Measurements from ENCODE around the gene METTL15. TPM values are rescaled to one million over a fixed set of nuclear protein-coding genes. Genes with fewer than 3 reads are reported as not detected.
"Not testable (repeated sequence)": the region's sequence is repeated elsewhere in the genome, so short reads cannot be mapped to it uniquely, and the experiment has no call there.

Gene METTL15
- total RNA-seq, 1 experiment from 2014 or later: 31.3 TPM

DNA sequence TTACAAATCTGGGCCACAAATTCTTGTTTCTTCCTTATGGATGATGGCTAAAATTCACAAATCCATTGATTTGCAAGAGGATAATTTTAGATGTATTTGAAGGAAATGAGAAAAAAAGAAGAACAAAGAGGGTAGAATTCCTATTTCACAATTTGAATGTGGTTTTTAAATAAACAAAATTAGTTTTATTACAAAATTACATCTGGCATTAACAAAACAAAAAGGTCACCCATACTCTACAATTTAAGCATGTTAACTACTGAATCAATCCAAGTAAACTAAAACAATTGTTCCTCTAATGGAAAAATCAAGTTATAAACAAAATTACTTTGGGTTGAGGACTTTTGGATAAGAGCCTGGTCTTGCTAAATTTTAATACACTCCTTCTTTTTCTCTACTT lies 242.0 kb downstream of the METTL15 start:
- Histone ChIP-seq H3K4me3 (ENCODE audit: low read depth, low read length, poor library complexity, severe bottlenecking) (no peak overlapping the region), H3K9me3 (ENCODE audit: low read depth, low read length, poor library complexity, severe bottlenecking) (no peaks in the 10 kb centered on the region), H3K4me1 (ENCODE audit: insufficient read depth, low read length, poor library complexity, severe bottlenecking) (no peaks in the 10 kb centered on the region), H3K36me3 (ENCODE audit: insufficient read depth, low read length, poor library complexity, severe bottlenecking) (no peaks in the 10 kb centered on the region), H3K27me3 (replicated peaks; ENCODE audit: insufficient read depth, low read depth, low read length, poor library complexity) (no peaks in the 10 kb centered on the region), H3K27ac (ENCODE audit: low read depth, low read length, poor library complexity, severe bottlenecking) (no peak overlapping the region)
- intact Hi-C loops (cut with micrococcal nuclease; ENCODE audit: unreplicated experiment): no loop called here
- TF ChIP-seq, protein P1, sequence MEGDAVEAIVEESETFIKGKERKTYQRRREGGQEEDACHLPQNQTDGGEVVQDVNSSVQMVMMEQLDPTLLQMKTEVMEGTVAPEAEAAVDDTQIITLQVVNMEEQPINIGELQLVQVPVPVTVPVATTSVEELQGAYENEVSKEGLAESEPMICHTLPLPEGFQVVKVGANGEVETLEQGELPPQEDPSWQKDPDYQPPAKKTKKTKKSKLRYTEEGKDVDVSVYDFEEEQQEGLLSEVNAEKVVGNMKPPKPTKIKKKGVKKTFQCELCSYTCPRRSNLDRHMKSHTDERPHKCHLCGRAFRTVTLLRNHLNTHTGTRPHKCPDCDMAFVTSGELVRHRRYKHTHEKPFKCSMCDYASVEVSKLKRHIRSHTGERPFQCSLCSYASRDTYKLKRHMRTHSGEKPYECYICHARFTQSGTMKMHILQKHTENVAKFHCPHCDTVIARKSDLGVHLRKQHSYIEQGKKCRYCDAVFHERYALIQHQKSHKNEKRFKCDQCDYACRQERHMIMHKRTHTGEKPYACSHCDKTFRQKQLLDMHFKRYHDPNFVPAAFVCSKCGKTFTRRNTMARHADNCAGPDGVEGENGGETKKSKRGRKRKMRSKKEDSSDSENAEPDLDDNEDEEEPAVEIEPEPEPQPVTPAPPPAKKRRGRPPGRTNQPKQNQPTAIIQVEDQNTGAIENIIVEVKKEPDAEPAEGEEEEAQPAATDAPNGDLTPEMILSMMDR (conservative IDR thresholded peaks at IDR 0.05; ENCODE audit: low read depth, low read length): no peak
- no peak for TF ChIP-seq EZH2 (IDR thresholded peaks at IDR 0.05; ENCODE audit: borderline replicate concordance, low read depth, low read length, poor library complexity, severe bottlenecking)
- BruUV-seq (replicated peaks): no TSS peak
- ChIA-PET POLR2A (ENCODE audit: low non-redundant PET) (no interaction called here), CTCF (no interaction called here)
- no peak for DNase-seq (ENCODE audit: low spot score)

DNA sequence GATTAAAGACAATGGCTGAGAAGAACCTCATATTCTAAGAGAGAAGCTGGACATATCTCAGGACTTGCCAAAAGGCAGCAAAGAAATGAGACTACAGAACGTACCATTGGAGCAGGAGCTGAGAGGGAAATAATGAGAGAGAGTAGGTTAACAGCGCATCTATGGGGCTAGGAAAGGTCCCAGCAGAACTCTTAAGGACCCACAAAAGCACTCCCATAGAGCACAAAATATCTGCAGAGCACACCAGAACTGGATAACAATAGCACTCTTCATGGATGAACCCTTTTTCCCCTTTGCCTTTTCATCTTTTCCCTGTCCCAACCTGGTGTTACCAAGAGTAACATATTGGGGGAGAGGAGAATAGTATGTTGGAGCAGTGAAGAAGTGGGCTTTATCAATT lies 245.8 kb downstream of the METTL15 start:
- BruUV-seq (replicated peaks): no TSS peak

DNA sequence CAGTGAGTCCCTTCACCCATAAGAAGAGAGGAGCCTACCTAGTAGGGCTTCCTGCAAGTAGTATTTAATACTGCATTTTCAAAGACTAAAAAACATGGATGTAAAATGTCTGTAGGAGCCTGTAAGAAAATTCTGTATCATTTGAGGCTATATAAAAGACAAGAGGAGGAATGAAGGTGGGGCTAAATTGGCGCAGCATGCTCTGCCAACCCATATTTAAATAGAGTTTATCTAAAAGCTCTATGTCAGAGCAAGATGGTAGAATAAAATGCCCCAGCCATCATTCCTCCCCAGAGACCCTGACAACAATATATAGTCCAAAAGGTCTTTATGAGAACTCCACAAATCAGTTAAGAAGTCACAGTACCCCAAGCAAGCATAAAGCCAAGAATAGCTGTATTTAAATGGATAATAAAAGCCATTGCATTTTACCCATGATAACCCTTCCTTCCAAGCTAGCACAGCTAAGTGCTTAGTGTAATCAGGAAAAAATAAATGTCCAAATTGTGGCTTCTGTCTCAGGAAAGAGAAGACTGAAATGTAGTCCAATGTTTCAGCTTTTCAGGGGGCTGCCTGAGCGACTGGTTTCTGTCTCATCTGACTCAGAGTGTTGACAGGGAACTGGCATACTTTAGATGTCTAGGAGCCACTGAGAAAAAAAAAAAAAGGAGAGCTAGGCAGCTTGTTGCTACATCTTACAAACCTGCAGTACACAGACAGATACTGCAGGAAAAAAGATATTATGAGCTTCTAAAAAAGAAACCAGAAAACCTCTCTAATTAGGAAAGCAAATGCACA lies 258.6 kb downstream of the METTL15 start:
- CTCF ChIA-PET: interaction anchor here (0.6 kb wide), 1 partner anchor 527 kb away, joined by 4 read pairs; no protein-coding TSS in a partner anchor

More for the DNA sequence above, 245.8 kb downstream of the METTL15 start:
- intact Hi-C loops (cut with micrococcal nuclease; ENCODE audit: unreplicated experiment): no loop called here
- H3K36me3 ChIP-seq (ENCODE audit: insufficient read depth, low read length, poor library complexity, severe bottlenecking): no peaks in the 10 kb centered on the region
- TF ChIP-seq, protein P1 (conservative IDR thresholded peaks at IDR 0.05; ENCODE audit: low read depth, low read length): no peak
- no peak for TF ChIP-seq EZH2 (IDR thresholded peaks at IDR 0.05; ENCODE audit: borderline replicate concordance, low read depth, low read length, poor library complexity, severe bottlenecking)
- CTCF ChIA-PET: no interaction called here
- H3K4me3 ChIP-seq (ENCODE audit: low read depth, low read length, poor library complexity, severe bottlenecking): no peak overlapping the region
- no peaks in the 10 kb centered on the region for H3K9me3 ChIP-seq (ENCODE audit: low read depth, low read length, poor library complexity, severe bottlenecking)
- H3K27me3 ChIP-seq (replicated peaks; ENCODE audit: insufficient read depth, low read depth, low read length, poor library complexity): no peaks in the 10 kb centered on the region
- H3K27ac ChIP-seq (ENCODE audit: low read depth, low read length, poor library complexity, severe bottlenecking): no peak overlapping the region
- H3K4me1 ChIP-seq (ENCODE audit: insufficient read depth, low read length, poor library complexity, severe bottlenecking): no peaks in the 10 kb centered on the region
- no peak for DNase-seq (ENCODE audit: low spot score)
- POLR2A ChIA-PET (ENCODE audit: low non-redundant PET): interaction anchor here (0.6 kb wide), 1 partner anchor 49 kb away, joined by 13 read pairs; no protein-coding TSS in a partner anchor

DNA sequence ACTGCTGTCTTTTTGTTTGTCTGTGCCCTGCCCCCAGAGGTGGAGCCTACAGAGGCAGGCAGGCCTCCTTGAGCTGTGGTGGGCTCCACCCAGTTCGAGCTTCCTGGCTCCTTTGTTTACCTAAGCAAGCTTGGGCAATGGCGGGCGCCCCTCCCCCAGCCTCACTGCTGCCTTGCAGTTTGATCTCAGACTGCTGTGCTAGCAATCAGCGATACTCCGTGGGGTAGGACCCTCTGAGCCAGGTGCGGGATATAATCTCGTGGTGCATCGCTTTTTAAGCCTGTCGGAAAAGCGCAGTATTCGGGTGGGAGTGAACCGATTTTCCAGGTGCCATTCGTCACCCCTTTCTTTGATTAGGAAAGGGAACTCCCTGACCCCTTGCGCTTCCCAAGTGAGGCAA lies 269.9 kb downstream of the METTL15 start:
- DNase-seq (ENCODE audit: low spot score); POLR2A ChIA-PET (ENCODE audit: low non-redundant PET); intact Hi-C loops (cut with micrococcal nuclease; ENCODE audit: unreplicated experiment); BruUV-seq (replicated peaks); H3K27me3 ChIP-seq (replicated peaks; ENCODE audit: insufficient read depth, low read depth, low read length, poor library complexity); H3K4me3 ChIP-seq (ENCODE audit: low read depth, low read length, poor library complexity, severe bottlenecking); H3K27ac ChIP-seq (ENCODE audit: low read depth, low read length, poor library complexity, severe bottlenecking); CTCF ChIA-PET; H3K36me3 ChIP-seq (ENCODE audit: insufficient read depth, low read length, poor library complexity, severe bottlenecking); H3K9me3 ChIP-seq (ENCODE audit: low read depth, low read length, poor library complexity, severe bottlenecking); H3K4me1 ChIP-seq (ENCODE audit: insufficient read depth, low read length, poor library complexity, severe bottlenecking): not testable (repeated sequence)

More for the DNA sequence above, 258.6 kb downstream of the METTL15 start:
- Histone ChIP-seq H3K4me3 (ENCODE audit: low read depth, low read length, poor library complexity, severe bottlenecking) (no peak overlapping the region), H3K9me3 (ENCODE audit: low read depth, low read length, poor library complexity, severe bottlenecking) (peaks cover 6% of the 10 kb centered on the region), H3K4me1 (ENCODE audit: insufficient read depth, low read length, poor library complexity, severe bottlenecking) (no peaks in the 10 kb centered on the region), H3K27me3 (replicated peaks; ENCODE audit: insufficient read depth, low read depth, low read length, poor library complexity) (no peaks in the 10 kb centered on the region), H3K36me3 (ENCODE audit: insufficient read depth, low read length, poor library complexity, severe bottlenecking) (no peaks in the 10 kb centered on the region), H3K27ac (ENCODE audit: low read depth, low read length, poor library complexity, severe bottlenecking) (no peak overlapping the region)
- DNase-seq (ENCODE audit: low spot score): no peak
- intact Hi-C loops (cut with micrococcal nuclease; ENCODE audit: unreplicated experiment): no loop called here
- POLR2A ChIA-PET (ENCODE audit: low non-redundant PET): no interaction called here
- TF ChIP-seq EZH2 (IDR thresholded peaks at IDR 0.05; ENCODE audit: borderline replicate concordance, low read depth, low read length, poor library complexity, severe bottlenecking): no peak
- no TSS peak for BruUV-seq (replicated peaks)

Other genes with a start within 250 kb of the METTL15 start
- gene KIF18A, start 232 bp upstream of the METTL15 start, total RNA-seq (2021): 103 and 117 TPM in 2 replicates